ENCODE results near the gene RGSL1.

DNA sequence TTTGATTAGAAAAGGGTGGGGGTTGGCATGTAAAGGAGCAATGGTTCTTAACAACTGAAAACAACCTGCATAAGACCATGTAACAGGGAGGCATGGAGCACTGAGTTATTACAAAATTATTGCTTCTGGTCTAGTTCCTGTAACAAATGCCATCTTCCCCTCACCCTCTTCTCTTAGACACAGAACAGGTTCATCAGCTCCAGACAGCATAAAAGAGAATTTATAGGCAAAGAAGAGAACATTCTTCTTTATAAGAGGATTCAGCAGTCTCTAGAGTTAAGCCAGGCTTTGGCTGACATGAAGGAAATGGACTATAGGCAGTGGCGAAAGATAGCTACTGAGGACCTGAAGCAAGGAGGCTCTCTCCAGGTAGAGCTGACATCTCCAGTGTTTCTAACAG lies 38.9 kb downstream of the RGSL1 start:
- TF ChIP-seq, protein P1, sequence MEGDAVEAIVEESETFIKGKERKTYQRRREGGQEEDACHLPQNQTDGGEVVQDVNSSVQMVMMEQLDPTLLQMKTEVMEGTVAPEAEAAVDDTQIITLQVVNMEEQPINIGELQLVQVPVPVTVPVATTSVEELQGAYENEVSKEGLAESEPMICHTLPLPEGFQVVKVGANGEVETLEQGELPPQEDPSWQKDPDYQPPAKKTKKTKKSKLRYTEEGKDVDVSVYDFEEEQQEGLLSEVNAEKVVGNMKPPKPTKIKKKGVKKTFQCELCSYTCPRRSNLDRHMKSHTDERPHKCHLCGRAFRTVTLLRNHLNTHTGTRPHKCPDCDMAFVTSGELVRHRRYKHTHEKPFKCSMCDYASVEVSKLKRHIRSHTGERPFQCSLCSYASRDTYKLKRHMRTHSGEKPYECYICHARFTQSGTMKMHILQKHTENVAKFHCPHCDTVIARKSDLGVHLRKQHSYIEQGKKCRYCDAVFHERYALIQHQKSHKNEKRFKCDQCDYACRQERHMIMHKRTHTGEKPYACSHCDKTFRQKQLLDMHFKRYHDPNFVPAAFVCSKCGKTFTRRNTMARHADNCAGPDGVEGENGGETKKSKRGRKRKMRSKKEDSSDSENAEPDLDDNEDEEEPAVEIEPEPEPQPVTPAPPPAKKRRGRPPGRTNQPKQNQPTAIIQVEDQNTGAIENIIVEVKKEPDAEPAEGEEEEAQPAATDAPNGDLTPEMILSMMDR (IDR thresholded peaks at IDR 0.05; ENCODE audit: low read depth, low read length, missing input control) = no peak
- TF ChIP-seq RXRA (IDR thresholded peaks at IDR 0.05) (no peak), GABPA (IDR thresholded peaks at IDR 0.05 in 1 of 2, conservative IDR thresholded peaks at IDR 0.05 in 1 of 2) (no peak), JUND (IDR thresholded peaks at IDR 0.05) (no peak), SP1 (IDR thresholded peaks at IDR 0.05) (no peak)
- TF ChIP-seq, protein P2, sequence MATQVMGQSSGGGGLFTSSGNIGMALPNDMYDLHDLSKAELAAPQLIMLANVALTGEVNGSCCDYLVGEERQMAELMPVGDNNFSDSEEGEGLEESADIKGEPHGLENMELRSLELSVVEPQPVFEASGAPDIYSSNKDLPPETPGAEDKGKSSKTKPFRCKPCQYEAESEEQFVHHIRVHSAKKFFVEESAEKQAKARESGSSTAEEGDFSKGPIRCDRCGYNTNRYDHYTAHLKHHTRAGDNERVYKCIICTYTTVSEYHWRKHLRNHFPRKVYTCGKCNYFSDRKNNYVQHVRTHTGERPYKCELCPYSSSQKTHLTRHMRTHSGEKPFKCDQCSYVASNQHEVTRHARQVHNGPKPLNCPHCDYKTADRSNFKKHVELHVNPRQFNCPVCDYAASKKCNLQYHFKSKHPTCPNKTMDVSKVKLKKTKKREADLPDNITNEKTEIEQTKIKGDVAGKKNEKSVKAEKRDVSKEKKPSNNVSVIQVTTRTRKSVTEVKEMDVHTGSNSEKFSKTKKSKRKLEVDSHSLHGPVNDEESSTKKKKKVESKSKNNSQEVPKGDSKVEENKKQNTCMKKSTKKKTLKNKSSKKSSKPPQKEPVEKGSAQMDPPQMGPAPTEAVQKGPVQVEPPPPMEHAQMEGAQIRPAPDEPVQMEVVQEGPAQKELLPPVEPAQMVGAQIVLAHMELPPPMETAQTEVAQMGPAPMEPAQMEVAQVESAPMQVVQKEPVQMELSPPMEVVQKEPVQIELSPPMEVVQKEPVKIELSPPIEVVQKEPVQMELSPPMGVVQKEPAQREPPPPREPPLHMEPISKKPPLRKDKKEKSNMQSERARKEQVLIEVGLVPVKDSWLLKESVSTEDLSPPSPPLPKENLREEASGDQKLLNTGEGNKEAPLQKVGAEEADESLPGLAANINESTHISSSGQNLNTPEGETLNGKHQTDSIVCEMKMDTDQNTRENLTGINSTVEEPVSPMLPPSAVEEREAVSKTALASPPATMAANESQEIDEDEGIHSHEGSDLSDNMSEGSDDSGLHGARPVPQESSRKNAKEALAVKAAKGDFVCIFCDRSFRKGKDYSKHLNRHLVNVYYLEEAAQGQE (IDR thresholded peaks at IDR 0.05) = no peak
- TF ChIP-seq, protein P3, sequence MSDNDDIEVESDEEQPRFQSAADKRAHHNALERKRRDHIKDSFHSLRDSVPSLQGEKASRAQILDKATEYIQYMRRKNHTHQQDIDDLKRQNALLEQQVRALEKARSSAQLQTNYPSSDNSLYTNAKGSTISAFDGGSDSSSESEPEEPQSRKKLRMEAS (IDR thresholded peaks at IDR 0.05) = no peak
